Erythroblast (primary cell): ENCODE data around the gene REG4.

Source experiments
- DNase-seq, 2 experiments: peaks; one replicate each; lab custom pipeline; 2025; lab: John Stamatoyannopoulos, UW
- GATA1 ChIP-seq: IDR thresholded peaks from 2 replicates; pipeline ENCODE4 v1.6.1; 2011; ENCODE audit warnings: low read depth, mild to moderate bottlenecking, control low read depth, low read length, moderate library complexity
- POLR2A ChIP-seq: IDR thresholded peaks from 2 replicates; pipeline ENCODE4 v1.6.1; 2011; ENCODE audit warnings: mild to moderate bottlenecking, low read length

REG4 gene

GRCh38 chr1:119822406-119822805 is 11.1 kb upstream of the REG4 start:
- no peak for TF ChIP-seq POLR2A

GRCh38 chr1:119818181-119818580 is 6.9 kb upstream of the REG4 start:
- no peak for DNase-seq
- TF ChIP-seq GATA1 (no peak), POLR2A (no peak)

More at GRCh38 chr1:119822406-119822805, 11.1 kb upstream of the REG4 start:
- DNase-seq = no peak

- DNase-seq = no peak
- TF ChIP-seq POLR2A = no peak
- no peak for TF ChIP-seq GATA1
These were observed 5.1 kb upstream of the REG4 start for GRCh38 chr1:119816407-119816806.

- TF ChIP-seq POLR2A = no peak
- no peak for TF ChIP-seq GATA1
- DNase-seq = no peak
These were observed 4.7 kb upstream of the REG4 start for GRCh38 chr1:119815928-119816327.

- TF ChIP-seq POLR2A = no peak
- no peak for TF ChIP-seq GATA1
- no peak for DNase-seq
These were observed 4.1 kb upstream of the REG4 start for GRCh38 chr1:119815361-119815760.

GRCh38 chr1:119814288-119814687 is 3.0 kb upstream of the REG4 start:
- no peak for DNase-seq
- no peak for TF ChIP-seq GATA1
- TF ChIP-seq POLR2A = no peak

- TF ChIP-seq POLR2A (no peak), GATA1 (no peak)
- DNase-seq = no peak
These were observed 811 bp upstream of the REG4 start for GRCh38 chr1:119811985-119812557.

GRCh38 chr1:119808972-119809550 is 2.2 kb downstream of the REG4 start:
- TF ChIP-seq GATA1 (no peak), POLR2A (no peak)
- DNase-seq = peak; percentile 74 to 86

GRCh38 chr1:119808491-119808890 is 2.8 kb downstream of the REG4 start:
- no peak for TF ChIP-seq GATA1
- no peak for TF ChIP-seq POLR2A
- DNase-seq = no peak

GRCh38 chr1:119806489-119806888 is 4.8 kb downstream of the REG4 start:
- DNase-seq = no peak
- TF ChIP-seq POLR2A (no peak), GATA1 (no peak)

- TF ChIP-seq GATA1 (no peak), POLR2A (no peak)
These were observed 5.5 kb downstream of the REG4 start for GRCh38 chr1:119805746-119806145.

GRCh38 chr1:119805247-119805646 is 6.0 kb downstream of the REG4 start:
- no peak for DNase-seq
- TF ChIP-seq POLR2A (no peak), GATA1 (no peak)

More at GRCh38 chr1:119805746-119806145, 5.5 kb downstream of the REG4 start:
- no peak for DNase-seq

GRCh38 chr1:119799599-119800177 is 11.6 kb downstream of the REG4 start:
- no peak for TF ChIP-seq GATA1
- no peak for TF ChIP-seq POLR2A
- no peak for DNase-seq

- DNase-seq = no peak
These were observed 12.3 kb downstream of the REG4 start for GRCh38 chr1:119799003-119799402.

More at GRCh38 chr1:119799003-119799402, 12.3 kb downstream of the REG4 start:
- TF ChIP-seq POLR2A = no peak
- no peak for TF ChIP-seq GATA1
